ENCODE data around the gene OXSR1. TPM values are rescaled to one million over a fixed set of nuclear protein-coding genes. Genes with fewer than 3 reads are reported as not detected.

OXSR1 gene
- total RNA-seq, 3 donors from 2014 or later = 40.2 to 44.0 (median 41.9) TPM

DNA sequence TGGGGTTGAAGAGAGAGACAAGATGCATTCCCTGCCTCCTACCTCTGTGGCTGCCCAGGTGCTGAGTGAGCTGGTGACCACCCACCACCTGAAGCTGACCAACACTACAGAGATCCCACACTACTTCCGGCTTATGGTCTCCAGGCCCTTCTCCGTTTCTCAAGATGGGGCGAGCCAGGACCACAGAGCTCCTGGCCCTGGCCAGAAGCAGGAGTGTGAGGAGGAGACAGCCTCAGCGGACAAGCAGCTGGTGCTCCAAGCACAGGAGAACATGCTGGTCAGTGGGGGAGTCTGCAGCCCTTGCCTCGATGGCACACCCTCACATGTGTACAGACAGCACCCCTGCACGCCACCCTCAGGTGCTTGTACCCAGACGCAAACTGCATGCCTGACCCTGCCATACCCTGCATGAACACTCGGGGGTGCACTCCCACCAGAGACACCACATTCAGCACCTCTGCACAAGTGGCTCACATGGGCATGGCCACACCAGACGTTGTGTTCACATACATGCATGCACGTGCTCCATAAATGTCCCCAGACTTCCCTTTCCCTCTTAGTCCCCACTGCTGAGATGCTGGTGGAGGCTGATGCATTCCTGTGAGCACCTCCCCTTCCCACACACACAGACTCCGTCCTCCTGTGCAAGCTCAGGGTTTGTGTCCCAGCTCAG is 47.5 kb upstream of the OXSR1 start:
- intact Hi-C loops (cut with DNase I, micrococcal nuclease) = no loop called here
- no peak overlapping the region for H3K4me3 ChIP-seq
- H3K4me1 ChIP-seq (ENCODE audit: low read depth) = no peaks in the 10 kb centered on the region
- no peaks in the 10 kb centered on the region for H3K36me3 ChIP-seq (ENCODE audit: low read depth)
- no peaks in the 10 kb centered on the region for H3K9me3 ChIP-seq
- DNase-seq = peak; percentile 73 to 85 (median 85)
- peak; percentile 84 for ATAC-seq
- TF ChIP-seq, protein P1, sequence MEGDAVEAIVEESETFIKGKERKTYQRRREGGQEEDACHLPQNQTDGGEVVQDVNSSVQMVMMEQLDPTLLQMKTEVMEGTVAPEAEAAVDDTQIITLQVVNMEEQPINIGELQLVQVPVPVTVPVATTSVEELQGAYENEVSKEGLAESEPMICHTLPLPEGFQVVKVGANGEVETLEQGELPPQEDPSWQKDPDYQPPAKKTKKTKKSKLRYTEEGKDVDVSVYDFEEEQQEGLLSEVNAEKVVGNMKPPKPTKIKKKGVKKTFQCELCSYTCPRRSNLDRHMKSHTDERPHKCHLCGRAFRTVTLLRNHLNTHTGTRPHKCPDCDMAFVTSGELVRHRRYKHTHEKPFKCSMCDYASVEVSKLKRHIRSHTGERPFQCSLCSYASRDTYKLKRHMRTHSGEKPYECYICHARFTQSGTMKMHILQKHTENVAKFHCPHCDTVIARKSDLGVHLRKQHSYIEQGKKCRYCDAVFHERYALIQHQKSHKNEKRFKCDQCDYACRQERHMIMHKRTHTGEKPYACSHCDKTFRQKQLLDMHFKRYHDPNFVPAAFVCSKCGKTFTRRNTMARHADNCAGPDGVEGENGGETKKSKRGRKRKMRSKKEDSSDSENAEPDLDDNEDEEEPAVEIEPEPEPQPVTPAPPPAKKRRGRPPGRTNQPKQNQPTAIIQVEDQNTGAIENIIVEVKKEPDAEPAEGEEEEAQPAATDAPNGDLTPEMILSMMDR (IDR thresholded peaks at IDR 0.05) = peak; percentile 64

DNA sequence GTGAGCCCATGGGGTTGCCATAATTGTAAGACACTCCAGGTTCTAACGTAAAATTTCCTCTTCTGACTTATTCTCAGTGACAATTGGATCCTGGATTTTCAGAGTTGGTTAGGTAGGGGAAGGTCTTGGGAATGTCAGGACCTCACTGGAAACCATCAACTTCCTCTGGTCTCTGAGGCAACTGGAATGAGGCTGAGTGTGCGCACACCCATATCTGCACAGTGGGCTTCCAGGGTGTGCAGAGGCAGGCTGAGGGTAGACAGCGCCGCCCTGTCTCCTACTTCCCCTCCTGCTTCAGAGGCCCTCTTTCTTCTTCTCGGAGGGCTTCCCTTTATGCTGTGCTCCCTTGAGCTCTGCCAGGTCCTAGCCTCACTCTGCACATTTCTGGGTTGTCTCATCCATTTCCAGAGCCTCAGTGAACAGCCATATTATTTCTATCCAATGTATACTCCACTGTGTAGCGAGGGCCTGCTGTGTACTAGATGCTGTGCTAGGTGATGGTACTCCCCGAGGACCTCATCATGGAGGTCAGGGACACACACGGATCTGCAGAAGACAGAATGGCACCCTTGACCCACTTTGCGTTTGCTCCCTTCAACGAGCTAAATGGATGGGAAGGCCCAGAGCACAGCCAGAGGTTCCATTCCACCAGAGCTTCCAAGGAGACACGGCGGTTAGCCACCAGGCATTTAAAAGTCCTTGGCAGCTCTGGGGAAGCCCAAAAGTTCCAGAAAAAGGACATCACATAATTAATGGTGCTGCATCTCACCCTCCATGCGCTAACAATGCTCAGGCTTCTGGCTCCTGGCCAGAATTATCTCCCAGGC is 46.7 kb upstream of the OXSR1 start:
- H3K9me3 ChIP-seq = no peaks in the 10 kb centered on the region
- ATAC-seq (no peak), DNase-seq (peak in 2 of 3 donors; percentile 22 to 24)
- no peaks in the 10 kb centered on the region for H3K36me3 ChIP-seq (ENCODE audit: low read depth)
- H3K4me1 ChIP-seq (ENCODE audit: low read depth) = no peaks in the 10 kb centered on the region
- TF ChIP-seq, protein P1 (IDR thresholded peaks at IDR 0.05) = no peak
- intact Hi-C loops (cut with DNase I, micrococcal nuclease) = no loop called here
- H3K4me3 ChIP-seq = no peak overlapping the region

- Histone ChIP-seq H3K9me3 (no peaks in the 10 kb centered on the region), H3K4me1 (ENCODE audit: low read depth) (no peaks in the 10 kb centered on the region), H3K36me3 (ENCODE audit: low read depth) (no peaks in the 10 kb centered on the region), H3K4me3 (no peak overlapping the region)
- ATAC-seq = no peak
- DNase-seq = peak in 1 of 3 donors; percentile 11
- intact Hi-C loops (cut with DNase I, micrococcal nuclease) = no loop called here
- TF ChIP-seq, protein P1 (IDR thresholded peaks at IDR 0.05) = no peak
These were observed 46.1 kb upstream of the OXSR1 start for GRCh38 chr3:38119248-38119544.

- Histone ChIP-seq H3K36me3 (ENCODE audit: low read depth) (no peaks in the 10 kb centered on the region), H3K4me3 (no peak overlapping the region), H3K4me1 (ENCODE audit: low read depth) (no peaks in the 10 kb centered on the region), H3K9me3 (no peaks in the 10 kb centered on the region)
- ATAC-seq (no peak), DNase-seq (peak in 2 of 3 donors; percentile 21 to 37)
- intact Hi-C loops (cut with DNase I, micrococcal nuclease) = no loop called here
- TF ChIP-seq, protein P1 (IDR thresholded peaks at IDR 0.05) = no peak
These were observed 45.3 kb upstream of the OXSR1 start for GRCh38 chr3:38119821-38120692.

DNA sequence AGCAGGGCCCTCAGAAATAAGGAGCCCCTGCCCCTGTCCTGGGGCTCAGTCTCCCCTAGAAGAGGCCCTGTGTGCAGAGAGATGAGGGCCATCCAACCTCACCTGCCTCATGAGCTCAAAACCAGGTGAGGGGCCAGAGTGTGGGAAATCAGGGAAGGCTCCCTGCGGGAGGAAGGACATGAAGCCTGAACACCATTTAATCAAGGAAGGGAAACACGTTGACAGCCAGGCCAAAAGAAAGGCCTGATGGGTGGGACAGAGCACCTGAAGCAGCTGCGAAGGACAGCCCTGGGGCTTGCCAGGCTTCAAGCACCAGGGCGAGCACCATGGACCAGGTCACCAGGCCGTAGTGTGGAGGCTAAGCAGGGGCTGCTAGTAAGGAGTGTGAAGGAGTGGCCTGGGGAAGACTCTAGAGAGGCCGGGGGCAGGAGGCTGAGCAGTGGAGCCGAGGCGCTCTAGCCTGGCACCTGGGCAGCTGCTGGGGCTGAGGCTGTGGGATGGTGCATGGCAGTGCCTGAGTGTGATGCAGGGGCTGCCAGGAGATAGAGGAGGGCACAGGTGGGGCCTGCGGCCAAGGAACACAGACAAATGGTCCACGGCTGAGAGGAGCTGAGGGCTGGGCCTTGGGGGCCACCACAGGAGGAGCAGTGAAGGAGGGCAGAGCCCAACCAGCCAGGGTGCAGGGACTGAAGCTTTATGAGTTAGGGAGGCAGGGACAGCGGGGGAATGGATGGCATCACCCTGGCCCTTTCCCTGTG is 44.5 kb upstream of the OXSR1 start:
- ATAC-seq (no peak), DNase-seq (peak in 1 of 3 donors; percentile 39)
- H3K4me1 ChIP-seq (ENCODE audit: low read depth) = no peaks in the 10 kb centered on the region
- H3K4me3 ChIP-seq = no peak overlapping the region
- TF ChIP-seq, protein P1 (IDR thresholded peaks at IDR 0.05) = no peak
- no peaks in the 10 kb centered on the region for H3K36me3 ChIP-seq (ENCODE audit: low read depth)
- intact Hi-C loops (cut with DNase I, micrococcal nuclease) = no loop called here
- H3K9me3 ChIP-seq = no peaks in the 10 kb centered on the region
